AG04450 (cell line): Measurements from ENCODE around the gene FER1L5. TPM values are rescaled to one million over a fixed set of nuclear protein-coding genes. Genes with fewer than 3 reads are reported as not detected.

Source experiments
- CTCF ChIA-PET: fragments of 300-600, 350-600 bp; formaldehyde crosslinking; extraction: SDS; loops from one replicate; lab custom pipeline; 2022; ENCODE audit warnings: antibody characterized with exemption, inconsistent platforms; lab: Charles Lee
- POLR2A ChIA-PET: fragments of 350-600 bp; formaldehyde crosslinking; extraction: SDS; loops from one replicate; lab custom pipeline; 2021; ENCODE audit warnings: antibody characterized with exemption, inconsistent platforms; lab: Yijun Ruan, JAX
- DNase-seq: peaks from one replicate; pipeline ENCODE4 v3.0.0-alpha.2; 2011; ENCODE audit warnings: low read depth, low spot score
- H3K27ac ChIP-seq: one replicate; pipeline ENCODE4 v1.5.1; 2012; ENCODE audit warnings: low read depth, low read length, control low read depth
- H3K27me3 ChIP-seq: one replicate; pipeline ENCODE4 v1.6.0; 2012; ENCODE audit warnings: low read length; ENCODE audit not compliant: control insufficient read depth, insufficient read depth
- H3K4me3 ChIP-seq: 2 replicates; pipeline ENCODE4 v1.5.1; 2011; ENCODE audit warnings: mild to moderate bottlenecking, low read depth, low read length, control low read depth
- H3K9me3 ChIP-seq: 2 replicates; pipeline ENCODE4 v1.5.1; 2012; ENCODE audit warnings: low read length; ENCODE audit not compliant: control insufficient read depth, insufficient read depth
- CTCF ChIP-seq: IDR thresholded peaks from 2 replicates; pipeline ENCODE4 v1.5.1; 2011; ENCODE audit warnings: low read depth, low read length, control low read depth, inconsistent platforms
- polyA plus RNA-seq: library from polyadenylated mRNA; depleted of rRNA; stranded (reverse); fragments of >200 nt; gene quantifications from 2 replicates; pipeline ENCODE4 v1.2.3, GENCODE V29; 2011

Gene FER1L5
- polyA plus RNA-seq, 1 experiment: 0.17 TPM

GRCh38 chr2:96623116-96623515 lies 19.4 kb upstream of the FER1L5 start:
- no peak for DNase-seq
- Histone ChIP-seq H3K4me3 (no peak overlapping the region), H3K27ac (no peak overlapping the region), H3K27me3 (no peaks in the 10 kb centered on the region), H3K9me3 (no peaks in the 10 kb centered on the region)
- no peak for TF ChIP-seq CTCF
- CTCF ChIA-PET: no interaction called here
- POLR2A ChIA-PET: no interaction called here

- Histone ChIP-seq H3K4me3 (no peak overlapping the region), H3K9me3 (no peaks in the 10 kb centered on the region), H3K27ac (no peak overlapping the region), H3K27me3 (no peaks in the 10 kb centered on the region)
- ChIA-PET CTCF (interaction anchor here (1.0 kb wide), 1 partner anchor 134 kb away, joined by 4 read pairs; no protein-coding TSS in a partner anchor), POLR2A (no interaction called here)
- DNase-seq: no peak
- no peak for TF ChIP-seq CTCF
These were observed 16.7 kb upstream of the FER1L5 start for GRCh38 chr2:96625571-96626552.

- POLR2A ChIA-PET: no interaction called here
- CTCF ChIA-PET: interaction anchor here (0.6 to 1.0 kb wide), 2 partner anchors 134 to 225 kb away, joined by 3 to 4 read pairs; no protein-coding TSS in a partner anchor
- no peak for TF ChIP-seq CTCF
- Histone ChIP-seq H3K27ac (no peak overlapping the region), H3K27me3 (no peaks in the 10 kb centered on the region), H3K9me3 (no peaks in the 10 kb centered on the region), H3K4me3 (no peak overlapping the region)
- no peak for DNase-seq
These were observed 16.0 kb upstream of the FER1L5 start for GRCh38 chr2:96626553-96626942.

- no peaks in the 10 kb centered on the region for H3K27me3 ChIP-seq
- ChIA-PET CTCF (no interaction called here), POLR2A (no interaction called here)
- TF ChIP-seq CTCF: no peak
- no peaks in the 10 kb centered on the region for H3K9me3 ChIP-seq
- H3K27ac ChIP-seq: peak overlapping the region; percentile 24
- no peak overlapping the region for H3K4me3 ChIP-seq
- DNase-seq: peak; percentile 50
These were observed 10.6 kb upstream of the FER1L5 start for GRCh38 chr2:96631804-96632435.
